HG03442 (cell line): ENCODE measurements around the gene PAPPA.

Experiments used
- ATAC-seq: cut with Tn5 transposase; IDR thresholded peaks from one replicate; pipeline ENCODE4 v1.9.1; 2021; ENCODE audit warnings: mild to moderate bottlenecking, moderate library complexity; ENCODE audit not compliant: unreplicated experiment

The PAPPA gene

GRCh38 chr9:116270546-116270945 is 117.0 kb downstream of the PAPPA start:
- ATAC-seq: no peak

DNA sequence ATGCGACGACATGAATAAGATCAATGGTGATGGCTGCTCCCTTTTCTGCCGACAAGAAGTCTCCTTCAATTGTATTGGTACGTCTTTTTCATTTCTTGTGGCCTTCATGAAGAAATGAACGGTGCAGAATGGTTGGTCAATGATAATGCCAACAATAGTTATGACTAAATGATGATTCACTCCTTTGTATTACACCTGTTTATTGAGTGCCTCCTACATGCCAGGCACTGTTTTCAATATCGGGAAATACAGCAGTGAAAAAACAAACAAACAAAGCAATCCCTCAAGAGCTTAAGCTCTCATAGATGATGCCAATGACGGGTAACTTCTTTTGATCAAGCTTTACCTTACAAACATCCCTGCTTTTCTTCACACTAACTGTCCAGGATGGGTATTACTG is 117.7 kb downstream of the PAPPA start:
- no peak for ATAC-seq

DNA sequence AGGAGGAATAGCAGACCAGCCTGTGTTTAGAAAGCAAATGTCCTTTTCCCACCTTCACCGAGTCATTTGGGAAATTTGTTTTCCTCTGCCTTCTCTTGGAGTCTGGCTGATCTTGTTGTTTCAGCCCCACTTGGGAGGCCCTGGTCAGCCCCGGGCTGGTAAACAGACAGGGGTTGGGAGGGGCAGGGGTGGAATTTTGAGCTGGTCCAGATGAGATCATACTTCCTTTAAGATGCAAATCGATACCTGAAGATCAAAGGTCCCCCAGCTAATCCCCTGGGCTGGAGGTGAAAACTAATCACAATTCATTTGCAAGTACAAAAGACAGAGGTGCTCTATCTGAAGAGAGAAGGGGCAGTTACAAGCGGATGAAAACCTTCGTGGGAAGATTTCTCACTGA is 118.4 kb downstream of the PAPPA start:
- ATAC-seq: no peak

DNA sequence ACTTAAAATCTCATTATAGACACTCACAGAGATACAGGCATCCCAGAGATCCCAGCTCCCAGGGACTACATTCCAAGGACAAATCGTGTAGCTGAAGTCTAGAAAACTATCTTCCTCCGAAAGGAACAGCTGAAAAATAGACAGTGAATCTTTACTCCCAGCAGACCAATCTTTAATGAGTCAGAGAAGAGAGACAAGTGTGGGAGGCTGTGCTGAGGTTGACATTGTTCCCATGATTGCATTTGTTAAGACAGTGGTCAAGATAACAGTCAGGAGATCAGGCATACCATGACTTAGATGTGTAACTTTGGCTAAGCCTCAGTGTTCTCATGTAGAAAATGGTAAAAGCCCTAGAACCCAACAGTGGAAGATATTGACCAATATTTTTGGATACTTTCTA is 120.7 kb downstream of the PAPPA start:
- ATAC-seq: no peak

GRCh38 chr9:116275418-116276195 is 122.0 kb downstream of the PAPPA start:
- ATAC-seq: no peak

DNA sequence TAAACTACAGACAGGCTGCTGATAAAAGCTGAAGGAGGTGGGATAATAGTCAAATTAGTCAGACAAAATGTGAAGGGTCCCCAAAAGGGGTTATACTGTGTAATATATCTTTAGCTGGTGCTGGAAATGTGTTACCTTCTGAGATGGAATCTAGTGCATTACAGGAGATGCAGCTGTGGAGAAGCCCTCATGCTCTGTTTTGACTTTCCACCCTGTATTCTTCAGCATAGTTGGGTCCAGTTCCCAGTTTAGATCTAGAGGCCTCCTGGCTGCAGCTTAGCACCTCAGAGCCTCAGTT is 122.6 kb downstream of the PAPPA start:
- ATAC-seq: no peak

GRCh38 chr9:116276651-116277121 is 123.1 kb downstream of the PAPPA start:
- ATAC-seq: no peak

DNA sequence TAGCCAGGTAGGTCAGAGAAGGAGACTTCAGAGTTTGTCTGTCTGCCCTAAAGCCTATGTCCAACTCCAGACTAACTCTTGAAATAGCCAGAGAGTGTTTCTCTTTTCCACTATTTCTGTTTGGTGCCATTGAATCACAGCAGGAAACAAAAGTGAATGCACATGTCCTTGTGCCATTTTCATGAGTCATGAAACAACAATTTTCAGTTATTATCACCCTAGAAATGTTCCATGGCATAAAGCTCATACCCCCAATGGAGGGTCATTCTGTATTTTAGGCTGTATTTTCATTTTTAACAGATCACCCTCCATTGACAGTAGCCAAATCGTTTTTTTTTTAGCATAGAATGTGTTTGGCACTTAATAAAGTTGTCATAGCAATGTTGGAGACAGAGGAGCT is 124.7 kb downstream of the PAPPA start:
- ATAC-seq: no peak

GRCh38 chr9:116279230-116279629 is 125.6 kb downstream of the PAPPA start:
- ATAC-seq: no peak

DNA sequence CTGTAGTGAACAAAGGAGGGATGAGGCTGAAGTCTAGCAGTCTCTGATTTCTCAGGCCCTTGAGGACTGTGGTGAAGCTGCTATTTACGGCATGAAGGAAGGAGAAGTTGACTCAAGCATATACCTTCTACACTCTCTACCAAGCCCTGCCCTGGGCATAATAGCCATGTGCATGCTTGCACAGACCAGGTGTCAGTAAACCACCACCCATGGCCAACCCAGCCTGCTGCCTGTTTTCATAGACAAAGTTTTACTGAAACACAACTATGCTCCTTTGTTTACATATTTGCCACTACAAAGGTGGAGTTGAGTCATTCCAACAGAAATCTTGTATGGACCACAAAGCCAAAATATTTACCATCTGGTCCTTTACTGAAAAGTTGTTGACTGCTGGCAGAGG is 126.9 kb downstream of the PAPPA start:
- no peak for ATAC-seq

- no peak for ATAC-seq
Measured at GRCh38 chr9:116282597-116282996, 129.0 kb downstream of the PAPPA start.

- no peak for ATAC-seq
Measured at GRCh38 chr9:116284518-116284917, 130.9 kb downstream of the PAPPA start.

- no peak for ATAC-seq
Measured at GRCh38 chr9:116285320-116285719, 131.7 kb downstream of the PAPPA start.

DNA sequence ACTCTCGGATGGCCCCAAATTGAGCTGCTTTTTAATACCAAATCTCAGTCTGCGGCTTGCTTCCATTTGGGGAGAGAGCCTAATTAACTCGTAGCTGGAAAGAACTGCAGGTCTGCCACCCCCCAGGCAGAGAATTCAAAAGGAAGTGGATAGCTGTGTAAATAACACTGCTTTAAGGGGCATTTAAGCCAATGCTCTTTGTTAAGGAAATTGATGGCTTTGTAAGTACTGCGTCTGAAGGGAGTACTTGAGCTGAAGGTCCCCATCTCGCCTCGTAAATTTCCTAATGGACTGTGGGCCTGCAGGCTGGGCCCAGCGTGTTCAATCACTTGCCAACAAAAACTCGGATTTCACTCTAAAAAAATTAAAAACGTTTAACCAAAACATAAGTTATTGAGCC is 132.7 kb downstream of the PAPPA start:
- ATAC-seq: no peak

DNA sequence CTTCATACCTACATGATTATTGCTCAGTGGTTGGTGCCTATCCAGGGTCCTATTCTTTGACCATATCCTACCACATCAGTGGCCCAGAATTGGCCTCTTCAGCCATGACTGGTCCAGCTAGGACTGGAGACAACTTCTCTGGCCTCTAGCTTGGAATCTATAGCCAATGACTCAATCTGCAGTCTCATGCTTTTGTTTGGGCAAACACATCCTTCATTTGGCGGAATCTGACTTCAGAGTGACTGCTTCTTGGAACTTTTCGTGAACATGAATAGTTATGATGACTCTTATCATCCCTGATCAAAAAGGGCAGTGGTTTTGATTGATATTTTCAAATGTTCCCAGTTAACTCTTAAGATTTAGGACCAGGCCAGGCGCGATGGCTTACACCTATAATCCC is 134.1 kb downstream of the PAPPA start:
- no peak for ATAC-seq

GRCh38 chr9:116288658-116289057 is 135.1 kb downstream of the PAPPA start:
- ATAC-seq: no peak

DNA sequence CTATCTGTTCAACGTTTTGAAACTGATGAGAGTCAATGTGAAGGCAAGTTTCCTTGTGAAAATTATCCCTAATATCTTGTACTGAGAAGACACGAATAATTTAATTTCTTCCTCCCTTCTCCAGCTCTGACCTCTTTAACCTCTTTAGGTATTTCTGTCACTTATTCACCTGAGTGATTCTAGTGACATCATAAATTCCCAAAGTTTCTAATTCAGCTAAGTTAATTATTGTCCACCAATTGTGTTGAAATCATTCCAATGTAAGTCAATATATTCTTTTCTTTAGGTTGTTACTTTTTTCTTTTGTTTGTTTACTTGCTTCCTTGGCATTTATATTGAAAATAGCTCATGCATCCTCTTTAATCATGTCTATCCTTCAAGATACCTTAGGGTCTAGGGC is 143.8 kb downstream of the PAPPA start:
- ATAC-seq: no peak

DNA sequence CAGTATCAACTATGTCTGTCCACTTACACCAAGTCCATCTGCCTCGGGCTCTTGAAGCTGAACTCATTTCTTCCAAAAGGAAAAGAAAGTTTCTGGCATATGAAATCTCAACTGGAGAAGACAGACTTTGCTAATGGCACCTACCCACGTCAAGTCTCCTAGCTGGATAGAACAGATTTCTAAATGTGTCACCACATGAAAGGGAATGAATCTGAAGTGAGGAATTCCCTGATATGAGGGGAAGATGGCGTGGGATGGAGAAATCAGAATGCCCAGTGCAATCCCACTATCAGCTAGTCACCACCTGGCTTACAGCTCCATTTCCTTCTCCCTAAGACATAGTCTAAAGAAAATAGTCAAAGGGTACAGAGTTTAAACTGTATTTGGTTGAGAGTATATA is 144.7 kb downstream of the PAPPA start:
- ATAC-seq: no peak

DNA sequence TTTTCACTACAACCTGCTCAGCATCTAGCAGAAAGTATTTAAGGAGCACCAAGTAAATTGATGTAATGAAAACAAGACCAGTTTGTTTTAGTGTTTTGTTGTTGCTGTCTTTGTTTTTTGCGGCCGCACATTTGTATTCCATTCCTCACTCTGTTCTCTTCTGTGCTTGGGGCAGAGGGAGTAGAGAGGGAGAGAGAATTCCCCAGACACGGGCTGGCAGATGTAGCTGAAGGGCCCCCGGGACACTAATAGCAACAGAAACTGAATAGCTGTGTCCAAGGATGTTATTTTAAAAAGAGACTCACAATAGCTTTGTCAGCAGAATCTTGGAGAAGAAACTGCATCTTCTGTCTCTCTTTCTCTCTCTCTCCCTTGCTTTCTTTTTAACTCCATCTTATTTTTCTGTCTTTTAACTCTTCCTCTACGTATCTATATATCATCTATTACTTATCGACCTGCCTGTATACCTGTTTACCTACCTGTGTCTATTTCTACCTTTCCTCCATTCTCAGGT is 145.3 kb downstream of the PAPPA start:
- ATAC-seq: no peak

DNA sequence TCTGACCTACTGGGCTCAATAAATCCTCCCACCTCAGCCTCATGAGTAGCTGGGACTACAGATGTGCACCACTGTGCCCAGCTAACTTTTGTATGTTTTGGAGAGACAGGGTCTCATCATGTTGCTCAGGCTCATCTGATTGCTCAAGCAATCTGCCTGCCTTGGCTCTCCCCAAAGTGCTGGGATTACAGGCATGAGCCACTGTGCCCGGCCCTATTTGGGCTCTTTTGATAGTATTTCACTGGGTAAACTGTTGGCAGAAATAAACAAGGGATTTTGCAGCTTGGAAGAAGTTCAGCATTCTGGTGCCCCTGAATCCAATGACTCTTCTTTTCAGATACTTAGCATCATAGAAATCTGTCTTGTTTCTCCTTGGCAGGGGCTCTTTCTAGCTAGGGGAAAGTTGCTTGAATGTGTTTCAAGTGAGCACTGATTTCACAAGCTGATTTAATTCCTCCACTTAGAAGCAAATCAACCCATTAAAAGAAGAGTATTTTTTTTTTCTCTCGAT is 146.8 kb downstream of the PAPPA start:
- no peak for ATAC-seq

DNA sequence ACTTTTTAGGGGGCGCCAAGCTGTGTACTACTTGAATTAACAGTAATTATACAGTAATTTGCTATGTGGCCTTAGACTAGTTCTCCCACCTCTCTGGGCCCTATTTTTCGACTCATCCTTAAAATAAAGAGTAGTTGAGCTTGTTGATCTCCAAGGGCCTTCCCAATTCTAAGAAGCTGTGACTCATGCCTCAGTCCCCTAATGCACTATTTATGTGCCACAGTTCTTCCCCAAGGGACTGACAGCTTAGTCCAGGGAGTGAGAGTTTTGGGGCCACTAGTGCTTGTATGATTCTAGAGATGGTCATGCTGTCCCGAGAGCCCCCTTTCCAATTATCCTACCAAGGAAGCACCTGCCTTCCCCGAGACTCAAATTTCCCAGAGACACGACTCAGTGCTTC is 149.7 kb downstream of the PAPPA start:
- no peak for ATAC-seq

- ATAC-seq: no peak
Measured at GRCh38 chr9:116303886-116304538, 150.4 kb downstream of the PAPPA start.
